PC-3 (cell line): ENCODE data around the gene MAZ. TPM values are rescaled to one million over a fixed set of nuclear protein-coding genes. Genes with fewer than 3 reads are reported as not detected.

Experiments used
- ATAC-seq: fragments of 200-7000 bp; cut with Tn5 transposase; 2 replicates; pipeline ENCODE4 v1.9.1; 2020; ENCODE audit warnings: mild to moderate bottlenecking, moderate library complexity
- BruUV-seq: library from RNA; stranded (reverse); fragments of 400-500 nt; replicated peaks from 2 replicates; lab custom pipeline; 2021; lab: Mats Ljungman, UMichigan
- CTCF ChIA-PET: fragments of 300-600 bp; sonication (Branson Sonifier 250); formaldehyde crosslinking; loops from one replicate; lab custom pipeline; 2022; ENCODE audit warnings: antibody characterized with exemption; lab: Charles Lee
- POLR2A ChIA-PET: fragments of 300-600 bp; sonication (Branson Sonifier 250); formaldehyde crosslinking; loops from one replicate; lab custom pipeline; 2022; ENCODE audit warnings: antibody characterized with exemption; ENCODE audit not compliant: unreplicated experiment; lab: Charles Lee
- DNase-seq: peaks from one replicate; pipeline ENCODE4 v3.0.0-alpha.2; 2015
- H2AFZ ChIP-seq: fragments of 300-600 bp; sonication (generic); 2 replicates; pipeline ENCODE4 v1.6.0; 2016; ENCODE audit warnings: antibody characterized with exemption, low read length
- H3F3A ChIP-seq: fragments of 300-600 bp; sonication (generic); one replicate; pipeline ENCODE4 v1.6.0; 2017; ENCODE audit warnings: antibody characterized with exemption, low read length, control low read depth, mild to moderate bottlenecking; ENCODE audit not compliant: unreplicated experiment
- H3K27ac ChIP-seq: fragments of 300-600 bp; sonication (generic); 2 replicates; pipeline ENCODE4 v1.5.1; 2016; ENCODE audit warnings: mild to moderate bottlenecking, low read length
- H3K27me3 ChIP-seq: fragments of 300-600 bp; sonication (generic); 2 replicates; pipeline ENCODE4 v1.6.1; 2016; ENCODE audit warnings: low read length, mixed read lengths
- H3K36me3 ChIP-seq: fragments of 300-600 bp; sonication (generic); 2 replicates; pipeline ENCODE4 v1.6.1; 2016; ENCODE audit warnings: low read depth, mixed run types, low read length, mixed read lengths
- H3K4me1 ChIP-seq: fragments of 300-600 bp; sonication (generic); 2 replicates; pipeline ENCODE4 v1.5.1; 2016; ENCODE audit warnings: low read length; ENCODE audit not compliant: insufficient read depth
- H3K4me2 ChIP-seq: fragments of 300-600 bp; sonication (generic); 2 replicates; pipeline ENCODE4 v1.6.0; 2016; ENCODE audit warnings: low read length
- H3K4me3 ChIP-seq: fragments of 300-600 bp; sonication (generic); 2 replicates; pipeline ENCODE4 v1.5.1; 2016; ENCODE audit warnings: mild to moderate bottlenecking, low read length, mixed read lengths
- H3K79me2 ChIP-seq: fragments of 300-600 bp; sonication (generic); 2 replicates; pipeline ENCODE4 v1.6.1; 2017; ENCODE audit warnings: low read length, mixed read lengths
- H3K9ac ChIP-seq: fragments of 300-600 bp; sonication (generic); 2 replicates; pipeline ENCODE4 v1.6.0; 2016; ENCODE audit warnings: mild to moderate bottlenecking, low read length
- H3K9me2 ChIP-seq: fragments of 300-600 bp; sonication (generic); replicated peaks from 2 replicates; pipeline ENCODE4 v1.6.1; 2016; ENCODE audit warnings: mixed run types, low read length, mixed read lengths
- H3K9me3 ChIP-seq: fragments of 300-600 bp; sonication (generic); 2 replicates; pipeline ENCODE4 v1.6.1; 2016; ENCODE audit warnings: low read length, mixed read lengths
- H4K20me1 ChIP-seq: fragments of 300-600 bp; sonication (generic); 2 replicates; pipeline ENCODE4 v1.6.1; 2016; ENCODE audit warnings: low read length, mixed read lengths
- CTCF ChIP-seq: fragments of 300-600 bp; sonication (generic); conservative IDR thresholded peaks from 2 replicates; pipeline ENCODE4 v1.5.1; 2017; ENCODE audit warnings: antibody characterized with exemption, low read depth, mild to moderate bottlenecking, low read length
- EZH2 ChIP-seq: fragments of 300-600 bp; sonication (generic); IDR thresholded peaks from one replicate; pipeline ENCODE4 v1.6.1; 2017; ENCODE audit warnings: antibody characterized with exemption, mild to moderate bottlenecking, low read length; ENCODE audit not compliant: unreplicated experiment
- EZH2phosphoT487 ChIP-seq: fragments of 300-600 bp; sonication (generic); IDR thresholded peaks from 2 replicates; pipeline ENCODE4 v1.6.1; 2018; ENCODE audit warnings: mild to moderate bottlenecking, antibody characterized with exemption, low read length, borderline replicate concordance
- intact Hi-C: fragments of 100-400 bp; cut with micrococcal nuclease; formaldehyde crosslinking; loops from 2 replicates; pipeline ENCODE4 v1.9.0; 2023
- total RNA-seq: library from RNA; depleted of rRNA; stranded (reverse); fragments of >200 nt; gene quantifications from 2 replicates; pipeline ENCODE4 v1.2.3, GENCODE V29; 2014

The MAZ gene
- total RNA-seq, 1 experiment from 2014 or later, result 279 TPM

- CTCF ChIA-PET, result no interaction called here
Observed at GRCh38 chr16:29858149-29858849, 52.0 kb downstream of the MAZ start.

GRCh38 chr16:29858974-29859373 is 52.6 kb downstream of the MAZ start:
- Histone ChIP-seq H2AFZ (no peak overlapping the region), H3K4me1 (no peaks in the 10 kb centered on the region), H3K9me3 (no peaks in the 10 kb centered on the region), H3K9me2 (no peaks in the 10 kb centered on the region), H4K20me1 (no peaks in the 10 kb centered on the region), H3K79me2 (peaks cover 17% of the 10 kb centered on the region), H3K9ac (no peak overlapping the region), H3K4me2 (no peak overlapping the region), H3K4me3 (no peak overlapping the region), H3K27ac (no peak overlapping the region), H3K27me3 (no peaks in the 10 kb centered on the region), H3F3A (no peaks in the 10 kb centered on the region), H3K36me3 (no peaks in the 10 kb centered on the region)
- TF ChIP-seq CTCF (no peak), EZH2 (no peak), EZH2phosphoT487 (no peak)
- intact Hi-C loops, result no loop called here
- no peak for DNase-seq
- POLR2A ChIA-PET, result no interaction called here
- BruUV-seq, result no TSS peak
- CTCF ChIA-PET, result no interaction called here
- no peak for ATAC-seq

More at GRCh38 chr16:29858149-29858849, 52.0 kb downstream of the MAZ start:
- POLR2A ChIA-PET, result no interaction called here
- H3K36me3 ChIP-seq, result no peaks in the 10 kb centered on the region
- no peaks in the 10 kb centered on the region for H3K9me3 ChIP-seq
- intact Hi-C loops, result no loop called here
- H4K20me1 ChIP-seq, result no peaks in the 10 kb centered on the region
- ATAC-seq (no peak), DNase-seq (no peak)
- H3K4me3 ChIP-seq, result no peak overlapping the region
- no peak for TF ChIP-seq EZH2phosphoT487
- TF ChIP-seq CTCF, result no peak
- TF ChIP-seq EZH2, result no peak
- no peak overlapping the region for H2AFZ ChIP-seq
- H3K27me3 ChIP-seq, result no peaks in the 10 kb centered on the region
- no peak overlapping the region for H3K4me2 ChIP-seq
- H3K9ac ChIP-seq, result no peak overlapping the region
- peaks cover 17% of the 10 kb centered on the region for H3K79me2 ChIP-seq
- H3K9me2 ChIP-seq, result no peaks in the 10 kb centered on the region
- no peaks in the 10 kb centered on the region for H3K4me1 ChIP-seq
- H3F3A ChIP-seq, result no peaks in the 10 kb centered on the region
- no TSS peak for BruUV-seq
- no peak overlapping the region for H3K27ac ChIP-seq

- Histone ChIP-seq H3K79me2 (peaks cover 17% of the 10 kb centered on the region), H3F3A (no peaks in the 10 kb centered on the region), H3K9me2 (no peaks in the 10 kb centered on the region), H3K4me3 (no peak overlapping the region), H3K4me1 (no peaks in the 10 kb centered on the region), H2AFZ (no peak overlapping the region), H3K9me3 (no peaks in the 10 kb centered on the region), H3K36me3 (no peaks in the 10 kb centered on the region), H3K27ac (no peak overlapping the region), H3K27me3 (no peaks in the 10 kb centered on the region), H3K4me2 (no peak overlapping the region), H3K9ac (no peak overlapping the region), H4K20me1 (no peaks in the 10 kb centered on the region)
- DNase-seq, result no peak
- no peak for ATAC-seq
- intact Hi-C loops, result loop anchor here (5.0 kb wide), 2 partner anchors 43 to 162 kb away; partner anchors contain the start of genes C16orf92 and PAGR1
- no peak for TF ChIP-seq CTCF
- no peak for TF ChIP-seq EZH2
- TF ChIP-seq EZH2phosphoT487, result no peak
- CTCF ChIA-PET, result no interaction called here
- no TSS peak for BruUV-seq
- POLR2A ChIA-PET, result no interaction called here
Observed at GRCh38 chr16:29860218-29860617, 53.9 kb downstream of the MAZ start.
